GM21390 (cell line): ENCODE measurements around the gene TBC1D9.
"Not testable (repeated sequence)": the region's sequence is repeated elsewhere in the genome, so short reads cannot be mapped to it uniquely, and the experiment has no call there.

Source experiments
- ATAC-seq: cut with Tn5 transposase; IDR thresholded peaks from one replicate; pipeline ENCODE4 v1.9.1; 2021; ENCODE audit not compliant: unreplicated experiment

TBC1D9 gene

DNA sequence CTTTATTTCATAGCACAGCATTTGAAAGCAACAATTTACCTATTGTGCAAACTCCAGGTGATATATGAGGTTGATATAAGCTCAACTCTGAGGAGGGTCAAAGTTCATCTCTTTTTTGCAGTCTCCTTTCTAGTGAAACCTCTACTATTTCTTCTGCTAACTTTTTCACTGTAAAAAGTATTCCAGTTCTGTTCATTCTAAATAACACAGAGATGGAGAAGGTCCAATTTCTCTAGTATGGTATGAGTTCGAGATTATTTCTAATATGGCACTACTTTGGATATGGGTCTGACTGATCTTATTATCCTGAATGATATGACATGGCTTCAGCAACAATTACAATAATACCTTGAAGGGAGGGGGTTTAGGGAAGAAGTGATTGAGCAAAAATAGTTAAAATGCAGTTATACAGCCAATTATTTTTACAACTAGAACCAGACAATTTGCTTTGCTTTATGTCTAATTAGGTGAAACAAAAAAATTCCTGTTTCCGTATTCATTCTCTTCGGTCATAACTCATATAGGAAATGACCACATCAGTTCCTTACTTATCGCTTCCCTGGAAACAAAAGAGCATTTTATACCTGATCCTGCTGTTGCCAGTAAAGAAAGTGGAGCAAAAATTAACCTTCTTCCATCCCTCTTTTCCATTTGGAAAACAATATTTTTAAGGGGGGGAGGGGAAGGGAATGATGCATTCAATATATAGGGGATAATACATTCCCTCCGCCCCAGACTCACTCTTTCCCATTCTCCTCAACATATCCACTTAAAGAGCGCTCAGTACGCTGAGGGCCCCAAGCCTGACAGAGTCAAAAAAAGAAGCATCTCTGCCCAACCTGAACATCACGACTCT is 1.0 kb downstream of the TBC1D9 start:
- no peak for ATAC-seq

DNA sequence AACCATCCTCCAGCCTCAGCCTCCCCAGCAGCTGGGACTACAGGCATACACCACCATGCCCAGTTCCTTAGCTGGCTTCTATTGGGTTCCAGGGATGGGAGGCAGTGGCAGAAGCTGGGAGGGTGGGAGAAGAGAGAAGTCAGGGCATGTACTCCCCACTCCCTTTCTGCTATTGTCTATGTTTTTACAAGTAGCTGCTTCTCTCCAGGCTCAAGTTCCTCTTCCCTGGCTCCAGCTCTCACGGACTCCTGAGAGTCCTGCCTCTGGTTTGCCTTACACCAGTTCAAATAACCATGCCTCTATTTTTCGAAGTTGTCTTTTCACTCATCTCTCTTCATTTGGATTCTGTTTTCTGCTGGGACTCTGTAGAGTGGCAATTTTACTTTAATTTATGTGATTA is 2.9 kb downstream of the TBC1D9 start:
- no peak for ATAC-seq

DNA sequence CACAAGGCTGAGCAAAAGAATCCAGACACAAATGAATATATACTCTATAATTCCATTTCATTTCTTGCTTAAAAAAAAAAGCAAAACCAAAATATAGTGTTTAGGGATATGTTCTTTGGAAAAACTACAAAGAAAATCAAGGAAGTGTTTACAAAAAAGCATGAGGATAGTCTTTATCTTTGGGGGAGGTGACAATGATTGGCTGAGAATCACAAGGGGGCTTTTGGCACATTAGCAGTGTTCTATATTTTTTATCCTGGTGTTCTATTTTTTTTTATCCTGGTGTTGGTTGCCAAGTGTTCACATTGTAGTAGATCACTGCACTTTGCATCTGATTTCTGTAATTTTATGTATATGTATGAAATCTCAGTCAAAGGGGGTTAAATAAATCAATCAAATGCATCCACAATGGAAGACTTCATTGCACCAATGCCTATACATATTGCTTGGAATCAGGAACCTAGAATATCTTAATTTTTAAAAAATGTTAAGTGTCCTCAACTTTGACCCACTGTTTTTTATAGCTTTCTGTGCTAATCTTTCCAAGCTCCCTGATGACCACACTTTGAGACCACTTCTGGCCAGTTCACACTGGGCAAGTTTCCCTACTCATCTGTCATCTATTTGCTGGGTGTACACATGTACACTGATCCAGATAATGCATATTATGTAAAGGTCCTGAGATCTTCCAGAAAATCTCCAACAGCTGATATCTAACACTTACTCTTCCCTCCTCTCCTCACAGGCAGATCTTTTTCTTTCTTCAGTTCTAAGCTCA is 3.7 kb downstream of the TBC1D9 start:
- no peak for ATAC-seq

DNA sequence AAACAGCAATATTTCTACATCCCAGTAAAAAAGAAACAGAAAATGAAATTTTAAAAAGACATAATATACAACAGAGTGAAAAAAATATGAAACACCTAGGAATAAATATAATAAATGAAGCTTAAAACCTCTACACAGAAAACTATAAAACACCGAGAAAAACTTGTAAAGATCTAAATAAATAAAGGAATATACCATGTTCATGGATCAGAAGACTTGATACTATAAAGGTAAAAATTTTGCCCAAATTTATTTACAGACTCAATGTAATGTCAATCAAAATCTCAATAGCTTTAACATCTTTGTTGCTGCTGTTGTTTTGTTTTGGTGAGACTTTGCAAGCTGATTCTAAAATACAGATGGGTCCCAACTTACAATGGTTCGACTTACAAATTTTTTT is 5.7 kb downstream of the TBC1D9 start:
- ATAC-seq = no peak

DNA sequence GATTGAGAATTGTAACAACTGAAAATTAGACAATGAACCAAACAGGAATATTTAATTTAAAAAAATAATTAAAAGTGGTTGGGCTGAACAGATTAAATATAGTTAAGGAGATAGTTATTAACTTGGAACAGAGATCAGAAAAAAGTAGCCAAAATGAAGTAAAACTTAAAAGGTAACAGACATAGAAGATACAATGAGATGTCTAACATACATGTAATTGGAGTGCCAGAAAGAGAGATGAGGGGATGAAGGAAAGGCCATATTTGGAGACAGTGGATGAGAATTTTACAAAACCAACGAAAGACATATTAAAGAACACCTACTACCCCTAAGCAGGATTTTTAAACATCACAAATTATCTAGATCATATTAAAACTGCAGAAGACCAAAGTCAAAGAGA is 8.0 kb downstream of the TBC1D9 start:
- ATAC-seq = no peak

DNA sequence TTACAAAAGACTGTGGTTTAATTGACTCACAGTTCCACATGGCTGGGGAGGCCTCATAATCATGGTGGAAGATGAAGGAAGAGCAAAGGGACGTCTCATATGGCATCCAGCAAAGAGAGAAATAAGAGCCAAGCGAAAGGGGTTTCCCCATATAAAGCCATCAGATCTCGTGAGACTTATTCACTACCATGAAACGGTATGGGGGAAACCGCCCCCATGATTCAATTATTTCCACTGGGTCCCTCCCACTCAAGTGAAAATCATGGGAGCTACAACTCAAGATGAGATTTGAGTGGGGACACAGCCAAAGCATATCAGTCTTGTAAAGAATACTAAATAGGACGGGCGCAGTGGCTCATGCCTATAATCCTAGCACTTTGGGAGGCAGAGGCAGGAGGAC is 9.6 kb downstream of the TBC1D9 start:
- not testable (repeated sequence) for ATAC-seq

DNA sequence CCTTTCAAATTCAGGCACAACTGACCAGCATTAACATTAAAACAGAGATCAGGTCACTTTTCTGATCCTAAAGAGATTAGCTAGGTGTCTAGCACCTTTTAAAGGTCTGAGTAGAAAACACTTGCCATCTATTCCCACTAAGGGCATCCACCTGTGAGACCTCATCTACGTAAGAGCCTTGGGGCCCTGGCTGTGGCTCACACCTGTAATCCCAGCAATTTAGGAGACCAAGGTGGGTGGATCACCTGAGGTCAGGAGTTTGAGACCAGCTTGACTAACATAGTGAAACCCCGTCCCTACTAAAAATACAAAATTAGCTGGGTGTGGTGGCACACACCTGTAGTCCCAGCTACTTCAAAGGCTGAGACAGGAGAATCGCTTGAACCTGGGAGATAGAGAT is 11.8 kb downstream of the TBC1D9 start:
- no peak for ATAC-seq

DNA sequence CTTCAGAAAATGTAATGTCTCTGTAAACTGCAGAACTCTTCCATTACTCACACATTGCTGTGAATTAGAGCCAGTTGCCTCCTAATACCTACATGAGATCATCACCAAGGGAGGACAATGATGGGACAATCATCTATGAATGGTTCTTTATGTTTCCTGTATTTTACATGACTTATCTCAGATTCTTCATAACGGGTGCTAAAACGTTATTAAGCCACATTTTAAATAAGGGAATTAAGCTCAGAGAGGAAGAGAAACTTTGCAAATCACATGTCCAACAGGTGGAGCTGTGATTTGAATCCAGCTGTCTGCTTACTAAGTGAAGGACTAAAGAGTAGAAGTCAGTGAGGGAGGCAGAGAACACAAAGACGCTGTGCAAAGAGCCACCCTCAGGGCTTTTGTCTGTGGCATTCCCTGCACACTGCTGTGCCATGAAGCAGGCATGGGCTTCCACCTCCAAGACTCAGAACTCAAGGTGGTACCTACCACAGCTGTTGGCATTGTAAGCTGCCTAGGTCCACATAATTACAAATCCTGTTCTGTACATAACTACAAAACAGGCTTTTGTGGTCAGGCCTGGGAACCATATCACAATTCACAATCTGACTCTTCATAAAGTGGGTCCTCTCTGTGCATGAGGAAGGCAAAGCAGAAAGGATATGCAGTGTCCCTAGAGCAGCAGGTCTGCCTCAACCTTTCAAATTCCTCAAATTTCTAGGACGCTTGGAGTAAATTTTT is 12.8 kb downstream of the TBC1D9 start:
- ATAC-seq = peak; percentile 68

DNA sequence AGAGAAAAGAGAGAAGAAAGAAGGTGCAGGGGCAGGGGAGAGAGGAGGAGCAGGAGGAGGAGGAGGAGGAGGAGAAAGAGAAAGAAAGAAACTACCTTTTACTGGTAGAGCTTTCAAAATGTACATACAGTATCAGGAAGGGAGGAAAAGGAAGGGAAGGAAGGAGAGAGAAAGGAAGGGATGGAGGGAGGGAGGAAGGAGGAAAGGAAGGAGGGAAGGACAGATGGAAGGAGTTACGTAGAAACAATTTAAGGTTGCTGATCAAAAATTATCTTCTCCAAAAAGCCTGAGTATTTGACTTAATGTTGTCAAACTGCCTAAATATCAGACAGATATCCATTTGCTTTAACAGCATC is 13.4 kb downstream of the TBC1D9 start:
- ATAC-seq = peak; percentile 41

DNA sequence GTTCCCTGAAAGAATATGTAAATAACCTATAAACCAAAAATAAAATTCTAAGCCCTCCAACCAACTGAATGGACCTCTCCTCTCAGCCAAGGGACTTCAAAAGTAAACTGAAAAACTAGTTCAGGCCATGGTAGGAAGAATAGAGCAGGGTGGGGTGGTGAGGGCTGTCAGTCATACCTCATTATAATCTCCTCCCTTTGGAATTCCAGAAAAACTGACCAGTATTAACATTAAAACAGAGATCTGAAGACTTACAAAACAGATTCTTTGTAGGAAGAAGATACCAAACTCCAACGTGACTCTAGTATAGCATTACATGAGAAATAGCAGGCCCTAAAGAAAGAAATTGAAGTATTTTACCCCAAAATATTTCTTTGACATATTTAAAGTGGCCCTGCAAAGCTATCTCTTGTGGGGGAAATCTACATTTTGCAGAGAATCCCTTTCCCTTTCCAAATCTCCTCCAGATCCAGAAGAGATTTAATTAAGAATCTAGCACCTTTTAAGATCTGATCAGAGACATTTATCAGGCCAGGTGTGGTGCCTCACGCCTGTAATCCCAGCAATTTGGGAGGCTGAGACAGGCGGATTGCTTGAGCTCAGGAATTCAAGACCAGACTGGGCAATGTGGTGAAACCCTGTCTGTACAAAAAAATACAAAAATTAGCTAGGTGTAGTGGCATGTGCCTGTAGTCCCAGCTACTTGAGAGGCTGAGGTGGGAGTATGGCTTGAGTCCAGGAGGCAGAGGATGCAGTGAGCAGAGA is 15.1 kb downstream of the TBC1D9 start:
- ATAC-seq = no peak

DNA sequence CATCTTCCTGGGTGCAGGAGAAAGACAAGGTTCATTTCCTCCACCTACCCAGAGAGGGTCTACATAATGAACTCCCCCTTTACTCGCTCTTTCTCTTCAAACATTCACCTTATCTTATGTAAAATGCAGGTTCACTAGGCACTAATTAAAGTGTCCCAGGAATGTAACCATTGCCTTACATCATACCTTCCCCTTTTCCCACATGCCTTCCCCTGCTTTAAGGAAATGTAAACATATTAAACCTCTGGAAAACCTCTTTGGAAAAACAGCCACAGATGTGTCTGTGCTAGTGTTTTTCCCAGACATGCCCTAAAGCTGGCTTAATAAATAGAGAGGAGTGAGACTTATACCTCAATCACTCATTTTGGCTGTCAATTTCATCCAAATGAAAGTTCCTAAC is 15.8 kb downstream of the TBC1D9 start:
- no peak for ATAC-seq

DNA sequence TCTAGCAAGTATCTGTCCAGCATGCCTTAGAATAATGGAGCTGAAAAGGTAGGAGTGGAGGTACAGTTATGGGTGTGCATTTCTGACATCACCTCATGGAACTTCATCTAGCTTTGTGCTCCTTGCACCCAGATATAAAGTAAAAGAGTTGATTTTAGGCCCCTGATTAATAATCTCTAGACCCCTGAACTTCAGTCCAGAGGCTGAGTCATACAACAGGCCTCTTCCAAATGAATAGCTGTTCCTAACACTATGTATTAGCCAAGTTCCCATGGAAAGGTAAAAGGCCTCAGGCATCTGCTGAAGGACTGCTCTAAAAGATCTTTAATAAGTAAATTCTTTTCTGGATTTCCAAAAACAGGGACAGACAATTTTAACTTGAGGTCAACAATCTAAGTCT is 16.2 kb downstream of the TBC1D9 start:
- no peak for ATAC-seq

DNA sequence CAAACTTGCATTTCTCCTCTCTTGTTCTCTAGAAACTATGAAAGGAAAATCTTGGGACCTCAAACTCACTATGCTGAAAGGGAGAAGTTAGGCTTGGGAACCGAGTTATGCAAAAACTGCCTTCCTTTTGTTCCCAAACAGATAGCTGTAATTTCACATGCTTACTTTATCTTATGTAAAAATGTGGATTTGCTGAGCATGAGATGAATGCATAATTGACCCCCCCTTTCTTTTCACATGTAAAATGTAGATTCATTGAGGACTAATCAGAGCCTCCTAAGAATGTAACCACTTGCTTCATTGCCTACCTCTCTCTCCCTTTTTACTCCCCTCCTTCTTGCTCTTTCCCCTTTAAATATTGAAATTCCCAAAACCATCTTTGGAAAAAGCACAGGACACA is 18.0 kb downstream of the TBC1D9 start:
- no peak for ATAC-seq

DNA sequence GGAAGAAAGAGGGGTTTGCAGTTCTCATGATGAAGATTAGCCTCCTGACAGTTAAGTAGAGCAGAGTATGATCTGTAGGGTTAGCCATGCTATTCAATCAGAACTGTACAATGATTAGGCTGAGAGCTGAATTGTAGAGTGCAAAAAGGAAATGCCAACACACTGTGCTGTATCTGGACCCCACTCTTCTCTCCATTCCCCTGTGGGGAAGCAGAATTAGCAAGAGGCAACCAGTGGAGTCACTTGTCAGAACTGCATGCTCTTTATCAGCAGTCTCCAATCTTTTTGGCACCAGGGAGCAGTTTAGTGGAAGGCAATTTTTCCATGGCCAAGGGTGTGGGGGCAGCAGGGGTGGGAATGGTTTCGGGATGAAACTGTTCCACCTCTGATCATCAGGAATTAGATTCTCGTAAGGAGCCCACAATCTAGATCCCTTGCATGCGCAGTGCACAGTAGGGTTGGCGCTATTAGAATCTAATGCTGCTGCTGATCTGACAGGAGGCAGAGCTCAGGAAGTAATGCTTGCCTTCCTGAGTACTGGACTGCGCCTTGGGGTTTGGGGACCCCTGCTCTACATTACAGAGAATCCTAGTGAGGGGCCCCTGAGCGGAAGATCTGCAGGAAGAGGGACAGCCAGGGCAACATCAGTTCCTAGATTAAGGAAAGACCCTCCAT is 19.4 kb downstream of the TBC1D9 start:
- no peak for ATAC-seq

DNA sequence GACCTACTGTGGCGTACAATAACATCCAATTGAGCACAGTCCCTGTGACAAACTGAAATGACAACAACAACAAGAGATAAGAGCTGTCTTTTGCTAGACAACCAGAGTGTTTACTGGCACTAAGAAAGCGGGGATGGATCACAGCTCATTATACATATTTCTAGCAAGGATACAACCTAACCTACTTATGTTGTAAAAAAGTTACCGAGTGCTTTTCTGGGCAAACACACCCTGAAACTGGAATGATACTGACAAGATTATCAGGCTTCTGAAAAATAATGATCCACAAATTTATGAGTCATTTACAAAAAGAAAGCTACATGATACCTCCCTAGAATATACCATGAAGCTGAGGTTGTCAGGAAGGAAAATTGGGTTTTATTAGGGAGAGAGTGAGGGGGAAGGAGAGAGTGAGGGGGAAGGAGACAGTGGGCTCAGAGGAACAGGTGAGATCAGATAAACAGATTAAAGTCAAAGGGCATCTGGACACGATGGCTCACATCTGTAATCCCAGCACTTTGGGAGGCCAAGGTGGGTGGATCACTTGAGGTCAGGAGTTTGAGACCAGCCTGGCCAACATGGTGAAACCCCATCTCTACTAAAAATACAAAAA is 20.3 kb downstream of the TBC1D9 start:
- no peak for ATAC-seq

DNA sequence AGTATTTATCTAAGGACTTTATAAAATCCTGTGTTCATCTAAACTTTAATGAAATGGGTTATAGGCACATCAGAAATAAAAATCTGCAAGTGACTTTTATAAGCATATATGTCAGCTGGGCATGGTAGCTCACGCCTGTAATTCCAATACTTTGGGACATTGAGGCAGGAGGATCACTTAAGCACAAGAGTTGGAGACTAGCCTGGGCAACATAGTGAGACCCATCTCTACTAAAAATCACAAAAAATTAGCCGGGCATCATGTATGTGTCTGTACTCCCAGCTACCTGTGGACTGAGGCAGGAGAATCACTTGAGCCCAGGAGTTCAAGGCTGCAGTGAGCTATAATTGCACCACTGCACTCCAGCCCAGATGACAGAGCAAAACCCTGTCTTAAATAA is 20.9 kb downstream of the TBC1D9 start:
- no peak for ATAC-seq

DNA sequence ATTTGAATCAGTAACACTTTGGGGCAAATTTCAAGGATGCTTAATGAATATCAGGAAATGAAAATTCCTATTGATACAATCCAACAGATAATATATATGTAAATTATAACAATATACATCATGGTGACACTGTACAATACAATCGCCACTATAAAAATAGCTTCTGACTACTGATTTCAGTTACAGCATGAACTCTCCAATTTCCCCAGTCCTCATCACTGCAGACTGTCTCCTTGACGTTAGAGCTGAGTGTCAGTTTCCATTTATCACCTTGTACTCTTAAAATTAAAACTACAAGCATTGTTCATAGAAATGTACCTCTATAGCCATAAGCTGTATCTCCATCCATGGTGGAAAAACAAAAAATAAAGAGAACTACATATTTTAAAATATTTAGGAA is 23.4 kb downstream of the TBC1D9 start:
- ATAC-seq = no peak

DNA sequence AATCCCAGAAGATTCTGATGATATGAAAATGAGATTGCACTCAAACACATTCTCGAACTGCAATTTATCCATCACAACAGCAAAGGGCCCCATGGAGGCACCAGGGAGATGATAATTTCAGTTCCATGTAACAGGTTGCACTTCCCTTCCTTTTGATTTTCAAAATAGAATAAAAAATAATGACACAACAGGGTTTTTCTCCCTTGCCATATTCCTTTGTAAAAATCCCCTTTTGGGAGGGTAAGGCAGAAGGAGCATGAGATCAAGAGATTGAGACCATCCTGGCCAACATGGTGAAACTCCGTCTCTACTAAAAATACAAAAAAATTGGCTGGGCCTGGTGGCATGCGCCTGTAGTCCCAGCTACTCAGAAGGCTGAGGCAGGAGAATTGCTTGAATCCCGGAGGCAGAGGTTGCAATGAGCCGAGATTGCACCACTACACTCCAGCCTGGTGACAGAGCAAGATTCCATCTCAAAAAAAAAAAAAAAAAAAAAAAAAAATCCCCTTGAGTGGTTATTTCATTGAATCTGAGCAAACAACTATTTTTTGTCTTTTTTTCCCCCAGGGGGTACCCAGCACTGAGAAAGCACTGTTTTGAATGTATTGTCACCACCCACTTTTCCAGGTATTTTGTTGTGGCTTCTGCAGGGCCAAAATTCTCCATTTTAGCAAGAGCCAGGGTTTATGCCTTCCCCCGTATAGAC is 26.7 kb downstream of the TBC1D9 start:
- no peak for ATAC-seq

DNA sequence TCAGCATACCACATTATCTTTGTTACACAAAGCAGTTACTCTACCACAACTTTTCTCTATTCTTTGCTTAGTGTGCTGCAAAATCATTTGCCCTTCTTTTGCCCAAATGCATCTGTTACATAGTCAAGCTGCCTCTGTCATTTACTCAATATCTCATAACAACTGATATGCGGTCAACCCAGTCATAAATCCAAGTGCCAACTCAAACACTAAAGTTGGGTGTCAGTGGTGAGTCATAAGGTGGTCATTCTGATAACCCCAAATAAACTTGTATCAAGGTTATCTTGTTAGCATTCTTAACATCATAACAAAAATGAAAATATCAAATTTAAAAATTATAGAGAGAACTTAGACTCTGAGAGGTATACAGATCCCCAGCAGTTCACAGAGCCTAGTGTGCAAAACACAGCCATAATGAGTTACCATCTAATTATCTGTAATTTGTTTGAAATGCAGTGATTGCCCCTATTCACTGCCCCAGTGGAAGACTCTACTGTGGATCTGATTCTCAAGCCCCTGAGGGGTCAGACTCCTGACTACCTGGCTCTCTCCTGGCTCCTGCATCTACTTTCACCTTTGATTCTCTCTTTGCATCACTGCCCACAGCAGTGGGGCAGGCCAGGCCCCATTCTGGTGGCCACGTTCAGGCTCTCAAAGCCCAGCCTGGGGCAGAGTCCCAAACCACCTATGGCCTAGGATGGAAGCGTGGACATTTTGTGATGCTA is 29.2 kb downstream of the TBC1D9 start:
- no peak for ATAC-seq
